Hepatocyte (in vitro differentiated cells): Measurements from ENCODE around the gene CHRNB1.

Source experiments
- CTCF ChIP-seq: fragments of 200-600 bp; sonication (generic); IDR thresholded peaks from 2 replicates; pipeline ENCODE4 v1.5.1; 2016; ENCODE audit warnings: antibody characterized with exemption, mild to moderate bottlenecking; ENCODE audit not compliant: poor library complexity
- EZH2 ChIP-seq: fragments of 200-600 bp; sonication (generic); IDR thresholded peaks from 2 replicates; pipeline ENCODE4 v1.6.1; 2016; ENCODE audit warnings: antibody characterized with exemption, mild to moderate bottlenecking, borderline replicate concordance
- EZH2phosphoT487 ChIP-seq: fragments of 200-600 bp; sonication (generic); IDR thresholded peaks from one replicate; pipeline ENCODE4 v1.6.1; 2018; ENCODE audit warnings: antibody characterized with exemption, mild to moderate bottlenecking, low read depth, moderate library complexity; ENCODE audit not compliant: unreplicated experiment, severe bottlenecking

GRCh38 chr17:7432296-7432695, 12.6 kb upstream of the CHRNB1 start:
- TF ChIP-seq EZH2: no peak
- TF ChIP-seq CTCF: no peak
- no peak for TF ChIP-seq EZH2phosphoT487
